ENCODE results near the gene NMNAT2.

DNA sequence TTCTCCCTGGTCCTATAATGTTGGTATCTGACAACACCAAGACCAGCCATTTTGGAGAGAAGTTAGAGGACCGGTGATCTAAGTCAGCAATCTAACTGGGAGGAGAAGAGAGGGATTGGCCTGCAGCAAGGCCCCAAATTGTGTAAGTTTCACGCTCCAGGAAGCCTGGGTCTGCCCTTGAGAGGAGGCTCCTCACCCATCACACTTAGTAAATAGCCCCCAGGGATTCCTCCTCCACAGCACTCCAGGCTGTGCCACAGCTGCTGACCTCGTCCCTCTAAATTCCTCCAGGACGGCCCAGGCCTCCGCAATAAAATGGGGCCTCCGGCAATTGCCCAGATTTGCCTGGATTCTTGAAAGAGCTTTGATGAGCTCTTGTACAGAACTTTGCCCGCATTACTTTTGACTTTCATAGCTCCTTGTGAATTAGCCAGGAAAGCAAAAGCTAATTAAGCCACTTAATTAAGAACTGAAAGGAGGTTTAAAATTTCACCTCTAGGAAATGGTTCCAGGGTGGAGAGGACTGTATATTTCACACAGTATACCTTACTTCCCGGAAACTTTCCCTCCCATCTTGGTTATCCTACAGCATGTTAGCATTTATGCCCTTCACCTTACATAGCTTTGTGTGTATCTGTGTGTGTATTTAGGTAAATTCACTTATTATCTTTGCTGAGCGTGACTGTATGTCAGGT is 141.6 kb downstream of the NMNAT2 start:
- TF ChIP-seq CTCF (IDR thresholded peaks at IDR 0.05): no peak
- TF ChIP-seq POLR2AphosphoS5 (IDR thresholded peaks at IDR 0.05): no peak
